ENCODE results near the gene HS3ST1.

Gene HS3ST1

GRCh38 chr4:11431111-11431510 is 2.4 kb upstream of the HS3ST1 start:
- no peak for DNase-seq (ENCODE audit: low read depth)

- no peak for DNase-seq (ENCODE audit: low read depth)
Measured at GRCh38 chr4:11430536-11430935, 1.8 kb upstream of the HS3ST1 start.

- no peak for DNase-seq (ENCODE audit: low read depth)
Measured at GRCh38 chr4:11429699-11430045, 978 bp upstream of the HS3ST1 start.

DNA sequence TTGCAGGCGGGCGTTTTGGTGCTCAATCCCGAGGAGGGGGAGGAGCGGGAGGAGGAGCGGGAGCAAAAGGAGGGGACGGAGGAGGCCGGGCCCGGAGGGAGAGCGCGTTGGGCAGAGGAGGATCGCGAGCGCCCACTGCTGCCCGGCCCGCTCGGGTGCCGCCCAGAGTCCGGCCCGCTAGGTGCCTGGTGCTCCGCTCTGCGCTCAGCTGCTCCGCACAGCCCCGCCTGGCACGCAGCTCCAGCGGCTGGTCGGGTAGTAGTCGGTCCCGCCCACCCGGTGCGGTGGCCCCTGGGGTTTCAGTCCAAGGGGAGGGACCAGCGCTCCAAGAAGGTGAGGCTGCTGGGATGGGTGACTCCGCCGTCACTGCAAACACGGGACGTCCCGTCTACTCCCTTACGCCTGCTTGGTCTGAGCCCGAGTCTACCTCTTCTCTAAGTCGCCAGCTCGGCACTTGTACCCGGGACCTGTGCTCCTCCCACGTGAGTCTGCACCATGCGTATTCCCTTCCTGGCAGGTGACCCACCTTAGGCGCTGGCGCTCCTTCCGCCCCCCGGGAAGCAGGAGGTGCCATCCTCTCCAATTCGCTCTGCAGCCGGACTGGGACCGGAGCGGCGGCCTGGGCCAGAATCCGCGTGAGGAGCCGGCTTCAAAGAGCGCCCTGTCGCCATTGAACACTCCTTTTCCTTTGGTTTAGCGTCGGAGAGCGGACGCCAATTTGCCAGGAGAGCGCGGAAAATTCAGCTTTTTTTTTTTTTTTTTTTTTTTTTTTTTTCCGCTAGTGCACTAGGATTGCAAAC is 405 bp upstream of the HS3ST1 start:
- peak; percentile 1 for DNase-seq (ENCODE audit: low read depth)

DNA sequence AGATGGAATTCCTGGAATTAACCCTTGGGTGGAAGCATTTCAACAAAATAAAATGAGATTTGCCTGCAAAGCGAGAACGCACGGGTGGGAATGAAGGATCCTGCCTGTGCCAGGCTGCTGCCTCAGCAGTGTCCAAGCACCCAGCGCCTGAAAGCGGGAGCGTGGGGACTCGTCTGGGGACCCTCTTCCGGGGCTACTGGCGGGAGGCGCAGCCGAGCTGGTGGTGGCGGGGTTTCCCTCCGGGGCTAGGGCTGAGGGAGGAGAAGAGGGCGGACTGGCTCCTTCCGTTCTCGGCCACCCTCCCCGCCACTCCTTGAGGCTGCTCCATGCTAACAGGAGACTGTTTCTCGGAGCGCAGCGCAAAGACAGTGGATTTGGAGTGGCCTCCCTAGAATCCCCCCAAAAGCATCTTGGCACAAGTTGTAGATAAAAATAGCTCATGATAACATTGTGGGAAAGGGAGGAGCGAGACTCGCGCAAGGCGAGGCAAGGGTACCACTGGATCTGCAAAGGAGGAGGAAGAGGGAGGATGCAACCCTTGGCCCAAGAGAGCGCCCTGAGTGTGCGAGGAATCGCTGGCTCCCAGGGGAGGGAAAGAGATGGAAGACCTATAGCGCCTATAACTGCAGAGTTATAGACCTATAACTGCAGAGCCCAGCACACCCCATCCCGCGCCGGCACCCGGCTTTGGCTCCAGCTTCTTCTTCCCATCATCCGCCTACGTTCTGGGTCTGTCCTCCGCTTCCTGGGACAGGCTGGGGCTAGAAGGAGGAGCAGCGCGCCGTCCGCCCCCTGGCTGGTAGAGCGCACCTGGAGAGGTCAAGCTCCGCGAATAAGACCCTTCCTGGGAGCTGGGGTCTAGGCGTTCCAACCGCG is 1.3 kb downstream of the HS3ST1 start:
- no peak for DNase-seq (ENCODE audit: low read depth)

- no peak for DNase-seq (ENCODE audit: low read depth)
Measured at GRCh38 chr4:11426731-11427120, 2.0 kb downstream of the HS3ST1 start.

DNA sequence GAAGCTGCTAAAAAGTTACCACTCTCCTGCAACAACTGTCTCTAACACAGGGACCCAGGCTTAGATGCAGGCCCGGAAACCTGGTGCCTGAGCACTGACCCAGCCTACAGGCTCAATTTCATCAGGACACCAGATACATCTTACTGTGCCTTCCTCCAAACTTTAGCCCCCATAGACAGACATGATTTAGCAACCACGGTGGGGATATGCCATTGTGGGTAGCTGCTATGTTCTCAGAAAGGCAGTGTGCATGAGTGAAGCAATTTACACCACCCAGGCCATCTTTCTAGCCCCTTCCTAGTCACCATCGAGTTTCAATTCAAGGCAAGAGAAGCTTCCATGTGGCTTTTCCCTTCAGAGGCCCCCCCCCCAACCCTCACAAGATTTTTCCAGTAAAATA is 2.7 kb downstream of the HS3ST1 start:
- DNase-seq (ENCODE audit: low read depth), result no peak

GRCh38 chr4:11424856-11425255 is 3.8 kb downstream of the HS3ST1 start:
- DNase-seq (ENCODE audit: low read depth), result no peak

- no peak for DNase-seq (ENCODE audit: low read depth)
Measured at GRCh38 chr4:11424000-11424399, 4.7 kb downstream of the HS3ST1 start.

DNA sequence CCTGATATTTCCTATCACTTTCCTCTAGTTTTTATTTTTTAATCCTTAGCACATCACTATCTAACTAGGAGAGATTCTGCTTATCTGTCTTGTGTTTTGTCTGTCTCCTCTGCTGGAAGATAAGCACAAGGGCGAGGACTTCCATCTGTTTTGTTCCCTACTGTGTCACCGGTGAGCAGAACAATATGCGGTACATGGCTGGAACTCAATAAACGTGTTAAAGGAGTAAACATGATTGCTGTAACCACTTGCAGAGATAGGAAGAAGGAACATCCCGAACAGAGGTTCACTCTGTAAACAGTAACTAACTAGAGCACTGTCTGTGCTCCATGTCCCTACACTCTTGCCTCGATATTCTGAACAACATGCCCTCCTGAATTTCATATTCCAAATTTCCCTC is 5.2 kb downstream of the HS3ST1 start:
- no peak for DNase-seq (ENCODE audit: low read depth)

DNA sequence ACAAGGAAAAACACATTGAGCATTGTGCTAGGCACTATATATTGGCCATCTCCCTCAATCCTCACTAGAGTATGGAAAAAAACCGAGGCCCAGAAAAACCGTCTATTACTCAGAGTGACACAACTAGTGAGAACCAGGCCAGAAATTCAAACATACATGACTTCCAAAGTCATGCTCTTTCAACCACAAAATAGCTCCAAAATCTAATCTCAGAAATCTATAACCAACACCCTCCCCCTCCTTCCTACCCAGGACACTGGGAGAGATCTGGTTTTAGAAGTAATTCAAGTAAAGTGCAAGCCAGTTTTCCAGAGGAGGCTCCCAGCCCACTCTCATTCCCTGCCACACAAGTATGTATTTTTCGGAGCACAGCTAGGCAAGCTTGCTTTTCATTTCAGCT is 7.6 kb downstream of the HS3ST1 start:
- DNase-seq (ENCODE audit: low read depth), result no peak

GRCh38 chr4:11420327-11420726 is 8.4 kb downstream of the HS3ST1 start:
- no peak for DNase-seq (ENCODE audit: low read depth)

- DNase-seq (ENCODE audit: low read depth), result no peak
Measured at GRCh38 chr4:11418610-11419009, 10.1 kb downstream of the HS3ST1 start.

DNA sequence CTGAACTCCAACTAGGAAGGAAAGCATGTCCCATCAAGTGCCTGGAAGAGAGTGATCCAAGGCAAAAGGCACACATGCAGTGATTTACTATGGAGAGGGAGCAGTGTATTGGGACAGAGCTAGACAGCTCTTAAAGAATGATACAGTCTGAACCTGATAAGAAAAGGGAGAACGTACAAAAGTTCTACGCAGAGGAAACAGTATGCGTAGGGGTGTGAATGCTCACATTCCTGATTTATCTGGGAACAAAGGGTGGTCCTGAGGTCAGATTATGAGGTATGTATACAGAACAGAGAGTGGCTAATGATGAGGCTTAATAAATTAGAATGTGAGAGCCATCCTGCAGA is 12.0 kb downstream of the HS3ST1 start:
- DNase-seq (ENCODE audit: low read depth), result no peak

- no peak for DNase-seq (ENCODE audit: low read depth)
Measured at GRCh38 chr4:11416071-11416766, 12.5 kb downstream of the HS3ST1 start.

GRCh38 chr4:11415409-11416070 is 13.2 kb downstream of the HS3ST1 start:
- no peak for DNase-seq (ENCODE audit: low read depth)

DNA sequence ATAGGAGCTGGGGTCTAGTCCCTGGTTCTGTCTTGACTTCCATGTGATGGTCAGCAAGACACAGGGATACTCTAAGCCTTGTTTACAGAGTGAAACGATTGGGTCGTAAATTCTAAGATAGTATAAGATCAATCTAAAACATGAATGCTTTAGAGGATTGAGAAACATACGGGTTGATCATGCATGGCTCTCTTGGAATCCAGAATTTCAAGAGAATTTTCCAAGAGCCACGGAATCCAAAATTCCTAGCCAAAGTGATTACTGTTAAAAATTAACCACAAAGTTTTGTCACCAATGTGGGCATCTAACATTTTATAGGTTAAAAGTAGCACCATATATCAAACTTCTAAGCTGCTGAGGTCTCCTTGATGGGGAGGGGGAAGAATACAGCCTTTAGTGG is 16.5 kb downstream of the HS3ST1 start:
- no peak for DNase-seq (ENCODE audit: low read depth)

DNA sequence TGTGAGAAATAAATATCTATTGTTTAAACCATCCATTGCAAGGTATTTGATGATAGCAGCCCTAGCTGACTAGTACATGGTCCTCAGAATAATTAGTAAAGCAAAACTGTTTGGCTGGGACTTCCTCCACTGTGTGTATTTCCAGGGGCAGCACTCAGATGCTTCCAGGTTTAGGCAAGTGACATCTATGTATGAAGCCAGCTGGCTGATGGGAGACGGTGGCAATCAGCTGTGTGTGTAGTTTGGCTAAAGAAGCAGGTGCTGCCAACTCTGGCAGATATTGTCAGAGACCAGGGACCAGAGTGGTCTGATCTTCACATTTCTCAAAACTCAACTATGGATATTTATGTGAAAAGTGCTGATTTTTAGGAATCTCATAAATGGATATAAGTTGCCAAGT is 19.1 kb downstream of the HS3ST1 start:
- DNase-seq (ENCODE audit: low read depth), result no peak

DNA sequence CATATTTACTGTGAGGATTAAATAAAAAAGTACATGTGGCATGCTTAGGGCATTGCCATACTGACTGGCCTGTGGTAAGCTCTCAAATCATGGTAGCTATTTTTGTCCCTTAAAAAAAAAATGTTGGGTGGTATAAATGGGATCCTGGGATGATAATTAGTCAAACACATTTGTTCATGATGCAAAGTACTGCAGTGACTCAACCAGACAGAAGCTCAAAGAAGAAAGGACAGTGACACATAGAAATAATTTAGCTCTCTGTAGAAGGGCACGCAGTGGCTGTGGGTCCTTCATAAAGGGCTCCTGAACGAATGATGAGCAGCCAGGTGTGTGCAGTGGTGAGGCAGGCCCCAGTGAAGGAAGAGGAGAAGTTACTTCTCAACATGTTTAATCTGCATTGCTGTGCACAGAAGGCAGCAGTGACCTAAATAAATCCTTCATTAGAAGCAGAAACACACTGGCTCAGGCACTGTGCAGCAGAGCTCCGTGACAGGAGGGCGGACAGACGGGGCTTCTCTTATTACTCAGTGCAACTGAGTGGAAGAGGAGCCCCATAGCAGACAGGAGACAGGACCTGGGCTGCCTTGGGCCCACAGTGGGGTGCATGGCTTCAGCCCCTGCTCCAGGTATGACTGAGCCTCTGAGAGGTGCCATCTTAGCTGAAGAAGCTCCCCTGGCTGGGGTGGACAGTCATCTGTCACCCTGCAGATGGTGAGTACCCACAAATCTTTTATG is 20.3 kb downstream of the HS3ST1 start:
- DNase-seq (ENCODE audit: low read depth), result no peak

- DNase-seq (ENCODE audit: low read depth), result no peak
Measured at GRCh38 chr4:11407551-11407950, 21.1 kb downstream of the HS3ST1 start.

DNA sequence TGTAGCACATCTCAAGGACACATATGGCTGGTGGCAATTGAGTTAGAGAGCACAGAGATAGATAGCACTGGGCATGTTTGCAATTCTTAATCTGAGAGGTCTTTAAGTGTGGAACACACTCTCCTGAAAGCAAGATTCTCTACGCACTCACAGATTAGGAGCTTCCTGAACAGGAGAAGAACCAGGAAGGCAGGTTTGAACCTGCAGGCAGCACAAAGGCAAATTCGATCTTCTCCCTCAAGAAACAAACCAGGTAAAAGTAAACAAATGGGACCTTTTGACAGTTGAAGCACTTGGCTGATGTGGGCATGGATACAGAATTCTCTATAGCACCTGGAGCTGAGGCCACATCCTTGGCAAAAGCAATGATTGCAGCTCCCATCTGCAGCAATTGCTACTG is 24.3 kb downstream of the HS3ST1 start:
- DNase-seq (ENCODE audit: low read depth), result no peak

DNA sequence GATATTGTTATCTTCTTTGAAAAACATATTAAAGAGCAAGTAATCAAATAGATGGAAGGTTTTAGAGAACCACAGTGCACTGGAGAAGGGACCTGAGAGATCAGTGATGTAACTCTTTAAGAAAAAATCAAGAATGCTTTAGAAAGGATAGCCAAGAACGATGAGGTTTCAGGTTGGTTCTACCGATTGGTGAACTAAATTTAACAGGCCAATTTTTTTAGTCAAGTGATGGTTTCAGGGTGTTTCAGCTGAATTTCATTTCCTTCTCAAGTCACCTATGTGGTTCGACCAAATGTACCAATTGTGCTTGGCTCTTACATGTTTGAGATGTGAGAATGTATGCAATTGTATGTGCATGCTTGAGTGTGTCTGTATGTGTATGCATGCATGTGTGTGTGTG is 26.5 kb downstream of the HS3ST1 start:
- no peak for DNase-seq (ENCODE audit: low read depth)
